ENCODE data around the gene COL4A1.
"Not testable (repeated sequence)": the region's sequence is repeated elsewhere in the genome, so short reads cannot be mapped to it uniquely, and the experiment has no call there.

Gene COL4A1

DNA sequence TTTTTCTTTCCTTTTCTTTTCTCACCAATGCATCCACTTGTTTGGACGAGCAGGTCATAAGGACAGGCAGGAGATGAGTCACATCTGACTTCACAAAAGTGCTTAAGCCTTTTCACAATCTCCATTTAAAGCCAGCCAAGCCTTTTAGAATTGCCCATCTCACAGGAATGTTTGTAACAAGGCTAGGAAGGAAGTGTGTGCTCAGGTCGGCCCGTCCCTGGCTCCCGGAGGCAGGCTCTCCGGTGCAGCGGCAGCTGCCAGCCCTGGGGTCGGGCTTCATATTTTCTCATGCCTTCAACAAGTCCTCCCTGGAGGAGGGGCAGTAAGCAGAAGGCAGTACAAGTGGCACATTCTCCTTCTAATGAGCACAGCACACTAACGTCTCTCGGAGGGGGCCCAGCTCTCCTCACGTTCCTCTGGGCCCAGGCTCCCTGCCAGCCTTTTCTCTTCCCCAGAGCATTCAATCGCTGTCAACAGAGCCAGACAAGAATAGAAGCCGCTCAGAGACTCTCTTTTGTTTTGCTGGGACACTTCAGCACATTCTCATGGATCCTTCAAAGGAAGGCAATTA, 180.5 kb downstream of the COL4A1 start:
- peak in 1 of 3 experiments; percentile 69 for DNase-seq

GRCh38 chr13:110125613-110126272, 181.2 kb downstream of the COL4A1 start:
- DNase-seq, result no peak

DNA sequence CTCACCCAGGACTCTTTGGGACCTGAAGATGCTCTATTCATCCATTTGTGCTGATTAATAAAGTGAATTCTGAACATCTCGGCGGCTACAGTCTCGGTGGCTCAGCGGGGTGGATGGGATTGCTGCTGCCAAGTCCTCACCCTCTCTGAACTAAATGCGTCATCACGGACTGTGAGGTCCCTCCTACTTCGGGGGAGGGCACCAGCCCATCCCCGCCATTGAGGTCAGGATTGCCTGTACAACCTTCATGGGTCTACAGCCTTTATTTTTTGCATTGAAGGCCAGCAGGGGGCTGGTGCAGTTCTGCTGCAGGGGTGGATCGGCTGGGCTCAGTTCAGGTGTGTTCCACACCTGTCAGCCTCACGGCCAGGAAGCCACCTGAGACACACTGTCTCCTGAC, 181.8 kb downstream of the COL4A1 start:
- DNase-seq, result no peak

DNA sequence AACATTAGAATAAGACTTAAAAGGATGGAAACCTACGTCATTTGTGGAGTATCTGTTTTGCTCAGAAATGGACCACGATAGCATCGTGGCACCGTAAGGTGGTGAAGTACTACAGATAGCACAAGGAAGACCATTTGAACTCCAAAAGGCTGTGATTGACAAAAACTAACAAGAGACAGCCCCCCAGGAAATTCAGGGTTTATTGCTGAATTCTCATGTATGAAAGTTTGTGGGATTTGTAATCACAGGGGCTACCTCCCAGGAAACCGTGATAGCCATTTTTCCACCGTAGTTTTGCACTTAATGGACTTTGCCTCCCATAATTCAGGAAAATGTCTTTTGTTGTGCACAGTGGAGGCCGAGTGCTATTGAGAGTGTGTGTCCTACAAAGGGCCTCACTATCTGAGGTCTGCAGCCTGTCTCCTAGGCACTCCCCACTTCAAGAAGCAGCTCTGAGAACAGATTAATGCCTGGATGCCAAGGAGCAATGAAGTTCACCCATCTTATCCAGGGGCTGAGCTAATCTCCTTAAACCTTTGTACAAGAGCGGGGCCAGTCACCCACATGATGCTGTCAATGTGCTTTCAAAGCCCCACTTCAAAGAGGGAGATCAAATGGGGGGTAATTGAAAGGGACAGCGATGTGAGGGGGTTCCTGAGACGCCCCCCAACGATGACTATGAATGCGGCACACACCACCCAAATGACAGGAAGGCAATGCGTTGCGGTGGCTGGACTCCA, 182.6 kb downstream of the COL4A1 start:
- DNase-seq, result no peak

DNA sequence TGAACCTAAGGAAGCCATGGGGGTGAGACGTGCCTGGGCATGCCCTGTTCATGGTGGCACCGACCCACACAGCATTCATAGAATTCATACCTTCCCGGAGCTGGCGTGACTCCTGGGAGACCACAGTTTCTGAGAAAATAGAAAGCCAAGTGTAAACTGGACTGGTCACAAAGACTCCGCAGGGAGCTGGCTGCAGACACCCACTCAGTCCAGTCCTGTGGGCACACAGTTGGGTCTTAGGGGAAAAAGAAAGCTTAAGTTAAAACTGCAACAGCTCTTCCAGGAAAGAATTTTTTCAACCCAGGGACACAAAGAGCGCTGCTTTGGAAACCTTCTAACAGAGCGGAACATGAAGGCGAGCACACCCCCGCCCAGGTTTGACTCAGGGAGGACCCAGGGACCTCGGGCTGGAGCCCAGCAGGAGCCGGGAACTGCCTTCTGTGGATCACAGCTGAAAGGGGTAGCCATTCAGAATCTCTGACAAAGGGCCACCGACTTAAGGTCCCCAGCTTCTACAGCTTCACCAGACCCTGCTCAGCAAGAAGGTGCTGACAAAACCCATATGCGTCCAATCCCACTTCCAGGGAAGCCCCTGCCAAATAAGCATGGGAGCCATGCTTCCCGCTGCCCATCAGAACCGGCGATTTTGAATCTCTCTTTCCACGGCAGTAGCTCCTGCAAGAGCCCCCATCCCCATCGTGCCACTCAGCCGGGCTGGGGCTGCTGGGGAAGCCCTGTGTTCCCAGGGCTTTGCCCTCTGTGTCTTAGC, 183.7 kb downstream of the COL4A1 start:
- DNase-seq, result peak; percentile 65 to 83 (median 68)

DNA sequence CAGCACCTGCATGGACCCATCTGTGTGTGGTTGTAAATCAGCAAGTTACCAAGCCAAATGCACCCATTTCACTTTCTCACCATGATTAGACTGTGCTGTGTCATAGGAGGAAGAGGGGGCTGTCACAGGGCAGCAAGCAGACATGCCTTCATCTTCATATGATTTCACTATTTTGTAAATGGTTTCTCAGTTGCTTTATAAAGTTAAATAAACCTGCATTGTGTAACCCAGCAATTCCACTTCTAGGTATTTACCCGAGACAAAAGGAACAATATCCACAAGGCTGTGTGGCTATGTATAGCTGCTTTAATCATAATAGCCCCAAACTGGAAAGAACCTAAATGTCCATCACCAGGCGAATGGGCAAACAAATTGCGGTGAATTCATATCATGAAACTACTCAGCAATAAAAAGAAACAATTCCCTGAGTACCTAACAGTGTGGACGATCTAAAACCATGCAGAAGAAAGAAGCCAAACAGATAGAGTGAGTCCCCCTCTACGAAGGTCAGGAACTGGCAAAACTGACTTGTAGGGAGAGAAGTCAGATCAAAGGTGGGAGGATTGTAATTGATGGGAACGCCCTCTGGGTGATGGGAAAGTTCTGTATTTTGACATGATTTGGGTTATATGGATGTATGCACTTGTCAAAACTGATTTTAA, 185.4 kb downstream of the COL4A1 start:
- DNase-seq, result no peak

DNA sequence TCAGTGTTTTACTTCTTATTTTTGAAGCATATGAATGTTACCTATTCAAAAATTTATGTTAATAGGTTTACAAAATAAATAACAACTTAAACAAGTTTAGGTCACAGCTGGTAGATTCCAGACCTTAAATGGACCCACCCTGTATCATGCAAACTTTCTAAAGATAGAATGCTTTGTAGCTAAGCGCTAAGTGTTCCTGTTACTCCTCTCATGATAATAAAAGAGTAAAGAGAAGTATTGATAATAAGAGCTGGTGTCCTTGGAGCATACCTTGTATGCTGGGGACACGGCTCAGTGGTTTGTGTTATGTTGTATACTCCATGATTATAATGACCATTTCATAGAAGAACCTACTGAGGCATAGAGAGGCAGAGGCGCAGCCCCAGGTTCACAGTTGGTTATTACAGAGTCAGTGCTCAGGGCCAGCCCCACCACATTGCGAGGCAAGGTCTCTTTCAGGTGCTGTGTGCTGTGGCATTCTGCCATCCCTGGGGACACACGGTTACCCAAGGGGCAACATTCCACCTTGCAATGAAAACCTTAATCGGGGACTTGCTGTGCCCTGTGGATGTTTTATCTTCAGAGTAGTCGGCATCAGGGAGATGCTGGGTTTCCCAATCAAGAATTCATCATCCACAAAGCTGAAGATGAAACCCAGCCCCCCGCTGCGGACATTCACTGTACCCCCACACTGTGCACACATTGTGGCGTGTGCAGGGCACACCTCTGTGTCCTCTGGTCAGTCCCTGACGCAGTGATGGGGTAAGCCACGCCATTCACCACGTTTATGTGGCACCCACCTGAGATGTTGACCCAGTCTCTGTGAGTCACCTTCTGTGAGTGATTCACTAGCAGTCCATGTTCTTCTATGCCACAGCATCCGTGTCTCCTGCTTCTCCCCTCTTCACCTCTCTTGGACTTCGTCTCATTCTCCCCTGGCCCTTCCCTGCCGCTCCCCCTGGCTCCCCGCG, 186.7 kb downstream of the COL4A1 start:
- DNase-seq, result no peak

GRCh38 chr13:110118106-110118505, 188.9 kb downstream of the COL4A1 start:
- DNase-seq, result no peak

DNA sequence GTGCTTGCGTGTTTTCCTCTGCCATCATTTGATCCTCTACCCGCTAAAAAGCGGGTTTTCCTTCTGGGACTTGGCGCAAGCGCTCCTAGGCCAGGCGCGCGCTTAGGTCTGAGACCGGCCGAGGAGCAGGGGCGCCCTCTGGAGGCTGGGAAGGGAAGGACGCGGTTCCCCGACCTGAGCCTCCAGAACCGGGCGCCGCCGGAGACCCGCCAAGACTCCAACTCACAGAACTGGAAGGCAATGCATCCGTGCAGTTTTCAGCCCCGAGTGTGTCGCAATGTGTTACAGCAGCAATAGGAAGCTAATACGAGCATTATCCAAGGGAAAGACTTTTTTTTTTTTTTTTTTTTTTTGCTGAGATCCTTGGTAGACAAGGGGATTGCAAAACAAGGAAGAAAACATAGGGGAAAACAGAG, 190.9 kb downstream of the COL4A1 start:
- DNase-seq, result peak in 1 of 3 experiments; percentile 29

DNA sequence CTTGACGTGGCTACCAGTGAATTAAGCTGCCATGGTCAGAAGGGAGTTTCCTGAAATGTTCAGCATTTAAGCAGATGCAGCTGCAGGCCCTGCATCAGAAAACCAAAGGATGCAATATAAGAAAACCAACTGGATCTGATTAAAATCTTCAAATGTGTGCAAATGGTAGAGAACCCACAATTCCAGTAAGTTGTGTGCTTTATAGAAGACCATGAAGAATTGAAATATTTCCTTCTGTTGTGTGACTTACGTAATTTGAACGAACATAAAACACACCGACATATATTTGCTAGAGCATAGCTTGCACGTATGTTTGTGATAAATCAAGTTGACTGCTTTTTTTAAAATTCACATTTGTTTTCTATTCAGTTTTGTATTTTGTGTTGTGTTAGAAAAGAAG, 191.4 kb downstream of the COL4A1 start:
- DNase-seq, result no peak

DNA sequence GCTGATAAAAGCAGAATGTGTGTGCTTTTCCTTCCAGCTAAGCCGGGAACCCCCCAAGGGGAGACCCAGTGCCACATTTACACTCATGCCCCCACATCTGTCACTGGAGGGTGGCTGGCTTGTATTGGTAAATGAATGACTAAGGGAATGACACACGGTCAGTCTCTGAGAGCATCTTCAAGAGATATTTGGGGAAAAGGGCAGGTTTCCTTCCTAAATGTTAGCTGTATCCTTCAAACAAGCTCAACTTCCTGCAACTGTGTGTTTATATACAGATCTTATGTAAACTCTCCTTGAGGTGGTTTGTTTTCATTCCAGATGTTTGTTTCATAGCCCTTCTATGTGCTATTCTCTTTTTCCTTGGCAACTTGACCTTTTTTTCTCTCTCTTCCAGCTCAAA, 192.6 kb downstream of the COL4A1 start:
- DNase-seq, result no peak

DNA sequence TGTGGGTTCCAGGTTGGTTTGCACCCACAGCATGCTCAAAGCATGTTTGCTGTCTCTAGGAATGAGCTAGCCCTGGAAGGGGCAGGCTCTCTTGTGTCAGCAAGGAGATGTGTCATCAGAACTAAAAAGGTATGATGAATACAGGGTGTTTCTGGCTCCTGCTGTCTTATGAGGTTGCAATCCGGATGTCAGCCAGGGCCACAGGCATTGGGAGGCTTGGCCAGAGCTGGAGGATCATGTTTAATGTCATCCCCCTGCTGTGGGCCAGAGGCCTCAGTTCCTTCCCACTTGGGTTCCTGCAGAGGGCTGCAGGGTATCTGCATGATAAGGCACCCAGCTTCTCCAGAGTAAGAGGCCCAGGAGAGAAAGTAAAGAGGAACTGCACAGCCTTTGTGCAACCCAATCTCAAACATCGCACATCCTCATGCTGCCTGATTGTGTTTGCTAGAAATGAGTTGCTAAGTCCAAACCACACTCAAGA, 193.6 kb downstream of the COL4A1 start:
- no peak for DNase-seq

DNA sequence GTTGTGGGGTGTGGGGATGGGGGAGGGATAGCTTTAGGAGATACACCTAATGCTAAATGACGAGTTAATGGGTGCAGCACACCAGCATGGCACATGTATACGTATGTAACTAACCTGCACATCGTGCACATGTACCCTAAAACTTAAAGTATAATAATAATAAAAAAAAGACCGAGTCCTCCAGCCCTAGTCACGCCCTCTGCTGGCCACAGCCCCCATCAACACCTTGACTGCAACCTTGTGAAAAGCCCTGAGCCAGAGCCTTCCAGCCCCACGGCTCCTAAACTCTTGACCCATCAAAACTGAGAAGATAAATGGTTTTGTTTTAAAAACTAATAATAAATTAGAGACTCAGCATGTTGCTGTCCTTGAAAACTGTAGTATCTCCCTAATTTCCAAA, 194.6 kb downstream of the COL4A1 start:
- not testable (repeated sequence) for DNase-seq

DNA sequence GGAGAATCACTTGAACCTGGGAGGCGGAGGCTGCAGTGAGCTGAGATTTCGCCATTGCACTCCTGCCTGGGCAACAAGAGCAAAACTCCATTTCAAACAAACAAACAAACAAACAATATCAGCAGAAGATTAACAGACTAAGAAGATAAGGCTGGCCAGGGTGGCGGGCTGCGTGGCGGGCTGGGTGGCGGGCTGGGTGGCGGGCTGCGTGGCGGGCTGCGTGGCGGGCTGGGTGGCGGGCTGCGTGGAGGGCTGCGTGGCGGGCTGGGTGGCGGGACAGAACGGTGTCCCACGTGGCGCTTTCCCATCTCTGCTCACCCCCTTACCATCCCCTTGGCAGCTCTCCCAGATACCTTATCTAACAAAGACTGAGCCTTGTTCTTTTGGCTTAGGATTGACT, 196.2 kb downstream of the COL4A1 start:
- no peak for DNase-seq

GRCh38 chr13:110109910-110110309, 197.0 kb downstream of the COL4A1 start:
- no peak for DNase-seq

DNA sequence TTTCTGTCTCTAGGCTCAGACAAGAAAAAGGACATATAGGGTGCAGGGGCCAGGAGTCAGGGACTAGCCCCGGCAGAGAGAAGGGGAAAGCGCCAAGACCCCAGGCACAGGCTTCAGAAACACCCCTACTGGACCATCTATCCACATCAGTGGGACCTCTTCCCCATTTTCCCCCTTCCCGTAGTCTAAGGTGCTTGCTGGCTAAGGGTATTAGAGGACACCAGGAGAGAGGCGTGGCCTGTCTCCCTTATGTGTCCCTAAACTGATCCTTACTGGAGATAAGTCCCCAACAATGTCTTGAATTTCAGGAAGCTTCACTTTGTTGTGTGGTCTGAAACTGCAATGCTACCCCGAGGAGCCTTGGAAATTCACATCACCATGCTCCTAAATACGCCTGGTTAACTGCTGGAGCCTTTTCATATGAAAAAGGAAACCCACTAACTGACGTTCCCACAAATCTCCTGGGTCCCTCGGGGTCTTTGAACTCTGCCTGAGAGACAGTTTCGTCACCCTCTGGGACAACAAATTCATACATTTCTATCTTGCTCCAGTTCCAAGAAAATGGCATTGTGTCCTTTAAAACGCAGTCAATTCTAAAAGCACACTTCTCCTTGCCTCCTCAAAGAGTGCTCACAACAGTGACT, 197.7 kb downstream of the COL4A1 start:
- DNase-seq, result no peak

DNA sequence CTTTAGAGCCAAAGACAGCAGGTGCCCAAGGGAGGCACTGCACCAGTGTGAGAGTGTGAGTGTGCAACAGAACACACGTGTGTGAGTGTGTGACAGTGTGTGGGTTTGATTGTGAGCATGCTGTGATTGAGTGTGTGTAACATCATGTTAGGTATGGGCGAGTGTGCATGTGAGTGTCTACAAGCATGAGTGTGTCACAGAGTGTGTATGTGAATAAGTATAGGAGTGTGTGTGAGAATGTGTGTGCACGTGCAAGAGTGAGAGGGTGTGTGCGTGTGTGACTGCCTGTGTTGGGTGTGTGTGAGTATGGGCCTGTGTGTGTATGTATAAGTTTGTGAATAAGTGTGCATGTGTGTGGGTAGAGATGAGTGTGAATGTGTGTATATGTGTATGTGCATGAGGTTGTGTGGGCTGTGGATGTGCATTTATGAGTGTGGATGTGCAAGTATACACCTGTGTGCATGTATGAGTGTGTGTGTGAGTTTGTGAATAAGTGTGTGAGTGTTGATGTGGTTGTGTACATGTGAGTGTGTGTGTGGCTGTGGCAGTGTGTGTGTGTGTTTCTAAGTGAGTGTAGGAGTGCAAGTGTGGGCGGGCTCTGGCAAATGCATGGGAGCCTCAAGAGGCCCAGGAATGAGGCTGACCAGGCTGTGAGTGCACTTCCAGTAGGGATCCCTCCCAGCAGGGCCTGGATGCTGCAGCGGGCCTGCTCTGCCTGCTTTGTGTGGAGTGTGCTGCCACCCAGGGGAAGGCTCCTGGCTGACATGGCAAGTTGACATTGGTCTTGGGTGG, 198.4 kb downstream of the COL4A1 start:
- peak; percentile 66 to 87 (median 87) for DNase-seq

DNA sequence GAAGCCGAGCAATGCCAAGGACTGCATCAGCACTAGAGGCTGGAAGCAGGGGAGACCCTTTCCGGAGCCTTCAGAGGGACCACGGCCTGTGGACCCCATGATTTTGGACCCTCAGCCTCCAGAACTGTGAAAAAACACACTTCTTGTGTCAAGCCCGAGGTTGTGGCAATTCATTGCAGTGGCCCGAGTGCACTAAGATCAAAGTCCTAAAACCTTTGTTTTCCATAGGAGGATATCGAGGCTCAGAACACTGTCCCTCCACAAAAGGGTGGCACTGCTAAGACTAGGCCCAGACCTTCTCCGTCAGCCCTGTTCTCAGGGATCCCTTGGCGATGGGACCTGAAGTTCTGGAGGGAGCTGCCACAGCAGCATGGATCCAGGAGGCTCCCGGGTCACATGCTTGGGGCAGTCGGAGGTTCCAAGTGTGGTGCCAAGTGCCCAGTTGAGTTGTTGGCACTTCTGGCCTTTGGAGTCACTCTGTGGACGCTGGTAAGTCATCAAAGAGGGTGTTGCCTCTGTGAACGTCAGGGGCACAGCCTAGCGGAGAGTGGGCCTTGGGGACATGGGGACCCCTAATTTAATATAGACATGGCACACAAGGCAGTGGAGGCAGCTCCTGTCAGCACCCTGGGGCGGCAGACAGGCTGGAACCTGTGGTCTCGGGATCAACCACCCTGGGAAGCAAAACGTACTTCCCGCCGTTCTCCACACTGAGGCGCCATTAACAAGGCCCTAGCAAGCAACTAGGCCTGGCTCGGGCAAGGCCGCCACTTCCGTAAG, 199.2 kb downstream of the COL4A1 start:
- DNase-seq, result peak in 1 of 3 experiments; percentile 32

DNA sequence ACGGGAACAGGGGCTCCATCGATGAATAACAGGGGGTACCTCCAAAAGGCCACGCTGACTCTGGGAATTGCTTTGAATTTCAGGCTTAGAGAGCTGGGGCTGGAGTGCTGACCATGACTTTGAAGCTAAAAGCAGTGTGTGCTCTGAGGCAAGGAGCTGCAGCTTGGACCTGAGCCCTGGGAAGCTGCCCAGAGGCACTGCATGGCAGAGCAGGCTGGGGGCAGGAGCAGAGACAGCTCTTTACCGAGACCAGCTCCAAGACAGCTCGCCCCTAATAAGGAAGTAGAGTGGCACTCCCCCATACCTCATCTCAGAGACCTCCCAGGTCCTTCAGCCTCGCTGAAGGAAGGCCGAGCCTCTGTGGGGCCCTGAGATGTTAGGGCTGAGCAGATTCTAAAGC, 200.2 kb downstream of the COL4A1 start:
- no peak for DNase-seq

All from NCI-H1417 (cell line).